ENCODE data around the gene GABRD. TPM values are rescaled to one million over a fixed set of nuclear protein-coding genes. Genes with fewer than 3 reads are reported as not detected.

Gene GABRD
- total RNA-seq, 1 donor from 2014 or later: not detected

DNA sequence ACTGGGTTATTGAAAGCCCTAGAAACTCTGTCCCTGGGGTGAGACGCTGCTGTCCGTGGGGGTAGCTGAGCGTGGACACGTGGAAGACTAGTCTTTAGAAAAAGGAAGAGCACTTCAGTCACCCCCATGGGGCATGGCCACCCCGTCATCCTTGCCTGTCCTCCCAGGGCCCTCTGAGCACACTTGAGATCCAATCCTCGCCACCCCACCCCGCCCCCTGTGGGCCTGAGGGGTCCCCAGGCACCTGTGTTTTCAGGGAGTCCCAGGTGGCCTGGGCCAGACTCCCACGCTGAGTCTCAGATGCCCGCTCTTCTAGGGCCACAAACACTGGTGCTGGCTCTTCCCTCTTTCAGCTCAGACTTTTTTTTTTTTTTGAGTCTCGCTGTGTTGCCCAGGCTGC, 33.6 kb downstream of the GABRD start:
- H3K9me3 Mint-ChIP-seq (ENCODE audit: unreplicated experiment): no peaks in the 10 kb centered on the region
- no peaks in the 10 kb centered on the region for H3K4me1 Mint-ChIP-seq (ENCODE audit: low read depth, unreplicated experiment)
- peaks cover 4% of the 10 kb centered on the region for H3K36me3 Mint-ChIP-seq (ENCODE audit: low read depth, unreplicated experiment)
- no peaks in the 10 kb centered on the region for H3K4me1 ChIP-seq (ENCODE audit: insufficient read depth, low read length)
- H3K4me3 Mint-ChIP-seq (ENCODE audit: unreplicated experiment): no peak overlapping the region
- H3K27me3 Mint-ChIP-seq (ENCODE audit: low read depth, unreplicated experiment): peaks cover 6% of the 10 kb centered on the region
- FAIRE-seq (no peak), DNase-seq (ENCODE audit: low read depth) (no peak)
- H2AFZ ChIP-seq (ENCODE audit: low read depth, low read length): no peak overlapping the region
- H3K36me3 ChIP-seq (ENCODE audit: insufficient read depth, low read length): no peaks in the 10 kb centered on the region
- no peak overlapping the region for H3K4me2 ChIP-seq (ENCODE audit: low read length)
- H3K27me3 ChIP-seq (ENCODE audit: insufficient read depth, low read length): peaks cover 22% of the 10 kb centered on the region
- TF ChIP-seq EZH2 (IDR thresholded peaks at IDR 0.05; ENCODE audit: insufficient read depth, low read length): no peak
- TF ChIP-seq, protein P1, sequence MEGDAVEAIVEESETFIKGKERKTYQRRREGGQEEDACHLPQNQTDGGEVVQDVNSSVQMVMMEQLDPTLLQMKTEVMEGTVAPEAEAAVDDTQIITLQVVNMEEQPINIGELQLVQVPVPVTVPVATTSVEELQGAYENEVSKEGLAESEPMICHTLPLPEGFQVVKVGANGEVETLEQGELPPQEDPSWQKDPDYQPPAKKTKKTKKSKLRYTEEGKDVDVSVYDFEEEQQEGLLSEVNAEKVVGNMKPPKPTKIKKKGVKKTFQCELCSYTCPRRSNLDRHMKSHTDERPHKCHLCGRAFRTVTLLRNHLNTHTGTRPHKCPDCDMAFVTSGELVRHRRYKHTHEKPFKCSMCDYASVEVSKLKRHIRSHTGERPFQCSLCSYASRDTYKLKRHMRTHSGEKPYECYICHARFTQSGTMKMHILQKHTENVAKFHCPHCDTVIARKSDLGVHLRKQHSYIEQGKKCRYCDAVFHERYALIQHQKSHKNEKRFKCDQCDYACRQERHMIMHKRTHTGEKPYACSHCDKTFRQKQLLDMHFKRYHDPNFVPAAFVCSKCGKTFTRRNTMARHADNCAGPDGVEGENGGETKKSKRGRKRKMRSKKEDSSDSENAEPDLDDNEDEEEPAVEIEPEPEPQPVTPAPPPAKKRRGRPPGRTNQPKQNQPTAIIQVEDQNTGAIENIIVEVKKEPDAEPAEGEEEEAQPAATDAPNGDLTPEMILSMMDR (IDR thresholded peaks at IDR 0.05; ENCODE audit: insufficient read depth, low read depth, low read length): no peak
- peak overlapping the region; percentile 18 for H3K27ac Mint-ChIP-seq (ENCODE audit: unreplicated experiment)
- H3K79me2 ChIP-seq (ENCODE audit: insufficient read depth, low read length): no peaks in the 10 kb centered on the region
- no peak overlapping the region for H3K9ac ChIP-seq (ENCODE audit: low read length)
- no peak overlapping the region for H3K4me3 ChIP-seq (ENCODE audit: insufficient read depth, low read depth, low read length)
- no peak overlapping the region for H3K27ac ChIP-seq (ENCODE audit: low read depth, low read length)
- H3K9me3 ChIP-seq (ENCODE audit: insufficient read depth, low read depth, low read length): no peaks in the 10 kb centered on the region
- no peaks in the 10 kb centered on the region for H4K20me1 ChIP-seq (ENCODE audit: insufficient read depth, low read length)

DNA sequence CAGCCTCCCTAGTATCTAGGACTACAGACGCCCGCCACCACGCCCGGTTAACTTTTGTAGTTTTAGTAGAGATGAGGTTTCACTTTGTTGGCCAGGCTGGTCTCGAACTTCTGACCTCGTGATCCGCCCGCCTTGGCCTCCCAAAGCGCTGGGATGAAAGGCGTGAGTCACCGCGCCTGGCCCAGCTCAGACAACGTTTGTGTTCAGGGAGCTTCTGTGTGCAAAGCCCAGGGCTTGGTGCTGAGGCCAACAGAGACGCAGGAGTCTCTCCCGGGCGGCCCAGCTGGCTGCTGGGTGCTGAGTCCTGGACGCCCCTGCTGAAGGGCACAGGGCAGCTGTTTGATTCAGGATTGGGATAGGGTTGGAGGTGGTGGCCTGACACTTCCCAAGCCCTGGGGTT, 34.1 kb downstream of the GABRD start:
- H3K9me3 ChIP-seq (ENCODE audit: insufficient read depth, low read depth, low read length): no peaks in the 10 kb centered on the region
- no peak overlapping the region for H2AFZ ChIP-seq (ENCODE audit: low read depth, low read length)
- H3K4me1 ChIP-seq (ENCODE audit: insufficient read depth, low read length): no peaks in the 10 kb centered on the region
- no peaks in the 10 kb centered on the region for H4K20me1 ChIP-seq (ENCODE audit: insufficient read depth, low read length)
- Mint-ChIP-seq H3K4me3 (ENCODE audit: unreplicated experiment) (no peak overlapping the region), H3K9me3 (ENCODE audit: unreplicated experiment) (no peaks in the 10 kb centered on the region), H3K4me1 (ENCODE audit: low read depth, unreplicated experiment) (no peaks in the 10 kb centered on the region), H3K36me3 (ENCODE audit: low read depth, unreplicated experiment) (peaks cover 4% of the 10 kb centered on the region), H3K27ac (ENCODE audit: unreplicated experiment) (no peak overlapping the region), H3K27me3 (ENCODE audit: low read depth, unreplicated experiment) (peaks cover 6% of the 10 kb centered on the region)
- H3K27me3 ChIP-seq (ENCODE audit: insufficient read depth, low read length): peaks cover 22% of the 10 kb centered on the region
- no peak overlapping the region for H3K27ac ChIP-seq (ENCODE audit: low read depth, low read length)
- DNase-seq (ENCODE audit: low read depth) (no peak), FAIRE-seq (no peak)
- no peak overlapping the region for H3K4me2 ChIP-seq (ENCODE audit: low read length)
- H3K36me3 ChIP-seq (ENCODE audit: insufficient read depth, low read length): no peaks in the 10 kb centered on the region
- H3K79me2 ChIP-seq (ENCODE audit: insufficient read depth, low read length): no peaks in the 10 kb centered on the region
- no peak overlapping the region for H3K9ac ChIP-seq (ENCODE audit: low read length)
- TF ChIP-seq, protein P1 (IDR thresholded peaks at IDR 0.05; ENCODE audit: insufficient read depth, low read depth, low read length): no peak
- no peak for TF ChIP-seq EZH2 (IDR thresholded peaks at IDR 0.05; ENCODE audit: insufficient read depth, low read length)
- no peak overlapping the region for H3K4me3 ChIP-seq (ENCODE audit: insufficient read depth, low read depth, low read length)

DNA sequence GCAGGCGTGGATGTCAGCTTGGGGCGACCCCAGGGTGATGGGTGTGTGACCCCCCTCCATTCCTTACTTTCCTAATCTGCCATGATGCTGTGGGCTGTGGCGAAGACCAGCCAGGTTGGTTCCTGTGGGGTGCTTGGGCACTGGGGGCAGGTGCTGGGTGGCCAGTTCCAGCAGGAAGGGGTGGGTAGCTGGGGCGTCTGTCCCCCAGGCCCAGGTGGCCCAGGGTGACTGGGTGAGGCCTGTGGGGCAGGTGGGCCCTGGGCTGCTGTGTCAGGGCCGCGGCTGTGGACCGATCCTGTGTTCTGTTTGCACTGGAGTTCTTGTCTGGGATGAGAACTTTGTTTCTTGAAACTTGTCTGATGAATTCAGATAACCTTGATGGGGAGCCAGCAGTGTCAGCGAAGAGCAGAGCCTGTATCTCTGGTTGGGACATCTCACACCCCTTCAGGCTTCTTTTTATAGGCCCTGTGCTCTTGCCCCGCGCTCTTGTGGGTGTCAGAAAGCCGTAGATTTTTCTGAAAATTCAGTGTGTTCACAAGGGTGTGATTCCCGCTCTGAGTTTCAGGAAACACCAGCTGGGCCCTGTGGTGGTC, 34.7 kb downstream of the GABRD start:
- no peak overlapping the region for H3K9ac ChIP-seq (ENCODE audit: low read length)
- no peaks in the 10 kb centered on the region for H3K9me3 ChIP-seq (ENCODE audit: insufficient read depth, low read depth, low read length)
- Mint-ChIP-seq H3K27ac (ENCODE audit: unreplicated experiment) (no peak overlapping the region), H3K4me3 (ENCODE audit: unreplicated experiment) (no peak overlapping the region), H3K27me3 (ENCODE audit: low read depth, unreplicated experiment) (peaks cover 6% of the 10 kb centered on the region), H3K36me3 (ENCODE audit: low read depth, unreplicated experiment) (peaks cover 4% of the 10 kb centered on the region), H3K4me1 (ENCODE audit: low read depth, unreplicated experiment) (no peaks in the 10 kb centered on the region), H3K9me3 (ENCODE audit: unreplicated experiment) (no peaks in the 10 kb centered on the region)
- H4K20me1 ChIP-seq (ENCODE audit: insufficient read depth, low read length): no peaks in the 10 kb centered on the region
- H3K4me1 ChIP-seq (ENCODE audit: insufficient read depth, low read length): no peaks in the 10 kb centered on the region
- H3K4me2 ChIP-seq (ENCODE audit: low read length): no peak overlapping the region
- DNase-seq (ENCODE audit: low read depth) (no peak), FAIRE-seq (no peak)
- H3K4me3 ChIP-seq (ENCODE audit: insufficient read depth, low read depth, low read length): no peak overlapping the region
- no peaks in the 10 kb centered on the region for H3K36me3 ChIP-seq (ENCODE audit: insufficient read depth, low read length)
- no peak for TF ChIP-seq EZH2 (IDR thresholded peaks at IDR 0.05; ENCODE audit: insufficient read depth, low read length)
- TF ChIP-seq, protein P1 (IDR thresholded peaks at IDR 0.05; ENCODE audit: insufficient read depth, low read depth, low read length): no peak
- no peaks in the 10 kb centered on the region for H3K79me2 ChIP-seq (ENCODE audit: insufficient read depth, low read length)
- H3K27me3 ChIP-seq (ENCODE audit: insufficient read depth, low read length): peaks cover 22% of the 10 kb centered on the region
- no peak overlapping the region for H3K27ac ChIP-seq (ENCODE audit: low read depth, low read length)
- no peak overlapping the region for H2AFZ ChIP-seq (ENCODE audit: low read depth, low read length)
